OCI-LY7 (cell line): Measurements from ENCODE around the gene CFAP61. TPM values are rescaled to one million over a fixed set of nuclear protein-coding genes. Genes with fewer than 3 reads are reported as not detected.

Source experiments
- BruUV-seq: library from RNA; stranded (reverse); fragments of 400-500 nt; replicated peaks from 2 replicates; lab custom pipeline; 2021; lab: Mats Ljungman, UMichigan
- CTCF ChIA-PET: fragments of 300-600 bp; sonication (Branson Sonifier 250); formaldehyde crosslinking; loops from one replicate; lab custom pipeline; 2022; ENCODE audit warnings: antibody characterized with exemption; ENCODE audit not compliant: unreplicated experiment; lab: Charles Lee
- POLR2A ChIA-PET: fragments of 300-600 bp; sonication (Branson Sonifier 250); formaldehyde crosslinking; loops from one replicate; lab custom pipeline; 2022; ENCODE audit warnings: antibody characterized with exemption; lab: Charles Lee
- DNase-seq: peaks from one replicate; pipeline ENCODE4 v3.0.0-alpha.2; 2015; ENCODE audit warnings: low spot score
- H2AFZ ChIP-seq: fragments of 200-600 bp; sonication (generic), shearing (Covaris generic); 2 replicates; pipeline ENCODE4 v1.6.1; 2014; ENCODE audit warnings: mild to moderate bottlenecking, antibody characterized with exemption, low read length, moderate library complexity
- H3K27ac ChIP-seq: fragments of 200-600 bp; sonication (generic); 2 replicates; pipeline ENCODE4 v1.5.1; 2014; ENCODE audit warnings: mixed run types, low read depth, mild to moderate bottlenecking, moderate library complexity, low read length, inconsistent platforms; ENCODE audit not compliant: poor library complexity, severe bottlenecking
- H3K36me3 ChIP-seq: fragments of 200-600 bp; sonication (generic); 2 replicates; pipeline ENCODE4 v1.6.1; 2014; ENCODE audit warnings: mild to moderate bottlenecking, antibody characterized with exemption, low read length, moderate library complexity, mixed read lengths; ENCODE audit not compliant: insufficient read depth
- H3K4me1 ChIP-seq: fragments of 200-600 bp; sonication (generic); 2 replicates; pipeline ENCODE4 v1.5.1; 2014; ENCODE audit warnings: mild to moderate bottlenecking, low read length; ENCODE audit not compliant: insufficient read depth, poor library complexity, severe bottlenecking
- H3K4me2 ChIP-seq: fragments of 200-600 bp; sonication (generic); 2 replicates; pipeline ENCODE4 v1.6.1; 2014; ENCODE audit warnings: mild to moderate bottlenecking, low read length
- H3K4me3 ChIP-seq: fragments of 200-600 bp; sonication (generic); 2 replicates; pipeline ENCODE4 v1.5.1; 2014; ENCODE audit warnings: mild to moderate bottlenecking, low read depth, low read length; ENCODE audit not compliant: poor library complexity, severe bottlenecking
- H3K79me2 ChIP-seq: fragments of 200-600 bp; sonication (generic); 2 replicates; pipeline ENCODE4 v1.6.1; 2016; ENCODE audit warnings: low read depth, mild to moderate bottlenecking, low read length, moderate library complexity, mixed read lengths; ENCODE audit not compliant: insufficient read depth
- H3K9me2 ChIP-seq: fragments of 200-600 bp; sonication (generic); 2 replicates; pipeline ENCODE4 v1.6.1; 2016; ENCODE audit warnings: mild to moderate bottlenecking, low read length, mixed read lengths; ENCODE audit not compliant: insufficient read depth
- H3K9me3 ChIP-seq: fragments of 200-600 bp; sonication (generic); 2 replicates; pipeline ENCODE4 v1.6.1; 2014; ENCODE audit warnings: mild to moderate bottlenecking, mixed run types, low read length, mixed read lengths
- H4K20me1 ChIP-seq: fragments of 200-600 bp; sonication (generic); 2 replicates; pipeline ENCODE4 v1.6.1; 2014; ENCODE audit warnings: mild to moderate bottlenecking, antibody characterized with exemption, low read length, moderate library complexity, mixed read lengths; ENCODE audit not compliant: insufficient read depth
- EZH2phosphoT487 ChIP-seq: fragments of 200-600 bp; sonication (generic); IDR thresholded peaks from 2 replicates; pipeline ENCODE4 v1.6.1; 2018; ENCODE audit warnings: low read depth, borderline replicate concordance, mild to moderate bottlenecking, mixed run types, antibody characterized with exemption, low read length, moderate library complexity, mixed read lengths
- intact Hi-C: fragments of 100-400 bp; cut with micrococcal nuclease; formaldehyde crosslinking; loops from one replicate; pipeline ENCODE4 v1.10.0; 2022; ENCODE audit not compliant: unreplicated experiment
- total RNA-seq, 2 experiments: library from RNA; depleted of rRNA in 1 of 2; stranded (reverse); fragments of >200 nt in 1 of 2; shearing (Covaris generic) in 1 of 2; gene quantifications; 2 replicates each; pipeline ENCODE4 v1.2.3, GENCODE V29; 2014 to 2022
- TF ChIP-seq, protein P1 (sequence below): fragments of 200-600 bp; sonication (generic); conservative IDR thresholded peaks from 2 replicates; pipeline ENCODE4 v1.5.1; 2014; ENCODE audit warnings: mild to moderate bottlenecking, antibody characterized with exemption, low read length, moderate library complexity, mixed read lengths

Gene CFAP61
- total RNA-seq, 2 experiments from 2014 or later = 0.06 TPM; not detected in 1

GRCh38 chr20:20370094-20370575 lies 317.8 kb downstream of the CFAP61 start:
- ChIA-PET CTCF (no interaction called here), POLR2A (no interaction called here)
- H3K79me2 ChIP-seq = no peaks in the 10 kb centered on the region
- TF ChIP-seq, protein P1, sequence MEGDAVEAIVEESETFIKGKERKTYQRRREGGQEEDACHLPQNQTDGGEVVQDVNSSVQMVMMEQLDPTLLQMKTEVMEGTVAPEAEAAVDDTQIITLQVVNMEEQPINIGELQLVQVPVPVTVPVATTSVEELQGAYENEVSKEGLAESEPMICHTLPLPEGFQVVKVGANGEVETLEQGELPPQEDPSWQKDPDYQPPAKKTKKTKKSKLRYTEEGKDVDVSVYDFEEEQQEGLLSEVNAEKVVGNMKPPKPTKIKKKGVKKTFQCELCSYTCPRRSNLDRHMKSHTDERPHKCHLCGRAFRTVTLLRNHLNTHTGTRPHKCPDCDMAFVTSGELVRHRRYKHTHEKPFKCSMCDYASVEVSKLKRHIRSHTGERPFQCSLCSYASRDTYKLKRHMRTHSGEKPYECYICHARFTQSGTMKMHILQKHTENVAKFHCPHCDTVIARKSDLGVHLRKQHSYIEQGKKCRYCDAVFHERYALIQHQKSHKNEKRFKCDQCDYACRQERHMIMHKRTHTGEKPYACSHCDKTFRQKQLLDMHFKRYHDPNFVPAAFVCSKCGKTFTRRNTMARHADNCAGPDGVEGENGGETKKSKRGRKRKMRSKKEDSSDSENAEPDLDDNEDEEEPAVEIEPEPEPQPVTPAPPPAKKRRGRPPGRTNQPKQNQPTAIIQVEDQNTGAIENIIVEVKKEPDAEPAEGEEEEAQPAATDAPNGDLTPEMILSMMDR = no peak
- no peak for TF ChIP-seq EZH2phosphoT487
- no peaks in the 10 kb centered on the region for H4K20me1 ChIP-seq
- H3K27ac ChIP-seq = no peak overlapping the region
- H3K36me3 ChIP-seq = no peaks in the 10 kb centered on the region
- BruUV-seq = no TSS peak
- no peaks in the 10 kb centered on the region for H3K9me3 ChIP-seq
- H3K9me2 ChIP-seq = no peaks in the 10 kb centered on the region
- no peak for DNase-seq
- no peak overlapping the region for H3K4me2 ChIP-seq
- intact Hi-C loops = no loop called here
- no peaks in the 10 kb centered on the region for H3K4me1 ChIP-seq
- H3K4me3 ChIP-seq = no peak overlapping the region
- H2AFZ ChIP-seq = no peak overlapping the region

- intact Hi-C loops = no loop called here
- H3K4me1 ChIP-seq = no peaks in the 10 kb centered on the region
- no peak overlapping the region for H3K27ac ChIP-seq
- H3K4me3 ChIP-seq = no peak overlapping the region
- no peaks in the 10 kb centered on the region for H3K9me2 ChIP-seq
- ChIA-PET POLR2A (interaction anchor here (1.3 kb wide), 1 partner anchor 31 kb away, joined by 4 read pairs; no protein-coding TSS in a partner anchor), CTCF (no interaction called here)
- H3K4me2 ChIP-seq = no peak overlapping the region
- H4K20me1 ChIP-seq = no peaks in the 10 kb centered on the region
- H3K9me3 ChIP-seq = no peaks in the 10 kb centered on the region
- TF ChIP-seq, protein P1 = no peak
- no peak for TF ChIP-seq EZH2phosphoT487
- no peaks in the 10 kb centered on the region for H3K36me3 ChIP-seq
- DNase-seq = no peak
- H2AFZ ChIP-seq = no peak overlapping the region
- H3K79me2 ChIP-seq = no peaks in the 10 kb centered on the region
- no TSS peak for BruUV-seq
Measured at GRCh38 chr20:20371083-20371482, 318.8 kb downstream of the CFAP61 start.

GRCh38 chr20:20371681-20372080 lies 319.3 kb downstream of the CFAP61 start:
- no peaks in the 10 kb centered on the region for H4K20me1 ChIP-seq
- no peak for DNase-seq
- ChIA-PET POLR2A (interaction anchor here (0.9 to 1.3 kb wide), 2 partner anchors 24 to 30 kb away, joined by 3 to 4 read pairs; no protein-coding TSS in a partner anchor), CTCF (no interaction called here)
- no peak overlapping the region for H2AFZ ChIP-seq
- no peaks in the 10 kb centered on the region for H3K9me2 ChIP-seq
- BruUV-seq = no TSS peak
- no peaks in the 10 kb centered on the region for H3K4me1 ChIP-seq
- no peak overlapping the region for H3K4me2 ChIP-seq
- H3K27ac ChIP-seq = no peak overlapping the region
- H3K36me3 ChIP-seq = no peaks in the 10 kb centered on the region
- intact Hi-C loops = no loop called here
- H3K9me3 ChIP-seq = no peaks in the 10 kb centered on the region
- H3K79me2 ChIP-seq = no peaks in the 10 kb centered on the region
- no peak overlapping the region for H3K4me3 ChIP-seq
- TF ChIP-seq EZH2phosphoT487 = no peak
- TF ChIP-seq, protein P1 = no peak
